ENCODE data around the gene BMI1.
A peak's percentile ranks its signal among the peaks of the same experiment; 100 is the strongest.

BMI1 gene

GRCh38 chr10:22344781-22345300 lies 23.9 kb downstream of the BMI1 start:
- ATAC-seq = no peak

GRCh38 chr10:22345301-22346095 lies 24.6 kb downstream of the BMI1 start, which contains the start of gene SPAG6:
SPAG6 (plus strand) TSS chr10:22345496; CDS start chr10:22345612, 116 bp downstream.
- TF ChIP-seq ESRRG (CRISPR knock-in tag; IDR thresholded peaks at IDR 0.05) (no peak), OSR1 (CRISPR knock-in tag; IDR thresholded peaks at IDR 0.05) (no peak), ZNF70 (CRISPR knock-in tag; IDR thresholded peaks at IDR 0.05) (no peak), ZFP30 (CRISPR knock-in tag; IDR thresholded peaks at IDR 0.05) (no peak), ISL1 (CRISPR knock-in tag; IDR thresholded peaks at IDR 0.05) (no peak)
- ATAC-seq = peak; percentile 16; the same call in 1 of the 3 replicates

More at GRCh38 chr10:22344781-22345300, 23.9 kb downstream of the BMI1 start:
- TF ChIP-seq ARNTL (CRISPR knock-in tag; IDR thresholded peaks at IDR 0.05; ENCODE audit: borderline replicate concordance, low read depth) (no peak), PPARA (CRISPR knock-in tag; IDR thresholded peaks at IDR 0.05; ENCODE audit: borderline replicate concordance) (no peak), POU6F1 (CRISPR knock-in tag; IDR thresholded peaks at IDR 0.05; ENCODE audit: borderline replicate concordance, low read depth) (no peak), TSHZ2 (CRISPR knock-in tag; IDR thresholded peaks at IDR 0.05) (no peak), BACH2 (CRISPR knock-in tag; IDR thresholded peaks at IDR 0.05; ENCODE audit: borderline replicate concordance) (no peak), CSDC2 (CRISPR knock-in tag; IDR thresholded peaks at IDR 0.05) (no peak), ZFP3 (CRISPR knock-in tag; IDR thresholded peaks at IDR 0.05) (no peak), OSR1 (CRISPR knock-in tag; IDR thresholded peaks at IDR 0.05) (no peak), RARB (CRISPR knock-in tag; IDR thresholded peaks at IDR 0.05) (no peak), ISL1 (CRISPR knock-in tag; IDR thresholded peaks at IDR 0.05) (no peak), ZC3H10 (CRISPR knock-in tag; IDR thresholded peaks at IDR 0.05) (no peak)

GRCh38 chr10:22346096-22346661 lies 25.3 kb downstream of the BMI1 start:
- ATAC-seq = no peak

More at GRCh38 chr10:22346096-22346661, 25.3 kb downstream of the BMI1 start:
- TF ChIP-seq POU6F1 (CRISPR knock-in tag; IDR thresholded peaks at IDR 0.05; ENCODE audit: borderline replicate concordance, low read depth) = no peak
- TF ChIP-seq ESRRG (CRISPR knock-in tag; IDR thresholded peaks at IDR 0.05) = no peak
- no peak for TF ChIP-seq PPARA (CRISPR knock-in tag; IDR thresholded peaks at IDR 0.05; ENCODE audit: borderline replicate concordance)
- TF ChIP-seq PATZ1 (CRISPR knock-in tag; IDR thresholded peaks at IDR 0.05; ENCODE audit: borderline replicate concordance) = no peak
- no peak for TF ChIP-seq BACH2 (CRISPR knock-in tag; IDR thresholded peaks at IDR 0.05; ENCODE audit: borderline replicate concordance)
- no peak for TF ChIP-seq ISL1 (CRISPR knock-in tag; IDR thresholded peaks at IDR 0.05)
